Sigmoid colon (tissue), 4 donors: ENCODE results near the gene PPIA.

ENCODE experiments used
- CTCF ChIP-seq, 4 experiments: fragments of 450-650 bp in 3 of 4; fragments of 200-600 bp in 1 of 4; IDR thresholded peaks; one replicate each; pipeline ENCODE4 v1.5.1; 2016 to 2019; ENCODE audit warnings: antibody characterized with exemption in 4 of 4, mild to moderate bottlenecking in 3 of 4, moderate library complexity in 2 of 4
- EP300 ChIP-seq, 4 donors: sonication (generic); formaldehyde crosslinking; IDR thresholded peaks; one replicate each; pipeline ENCODE4 v1.6.1; 2017; ENCODE audit warnings: antibody characterized with exemption in 4 of 4
- POLR2A ChIP-seq, 2 donors: fragments of 450-650 bp; IDR thresholded peaks; one replicate each; pipeline ENCODE4 v1.6.1; 2016; ENCODE audit warnings: antibody characterized with exemption in 2 of 2, mild to moderate bottlenecking in 2 of 2, moderate library complexity in 2 of 2
- POLR2AphosphoS5 ChIP-seq, 4 donors: sonication (generic); formaldehyde crosslinking; IDR thresholded peaks; one replicate each; pipeline ENCODE4 v1.6.1; 2017; ENCODE audit warnings: antibody characterized with exemption in 4 of 4

- no peak for TF ChIP-seq EP300 (IDR thresholded peaks at IDR 0.05)
- no peak for TF ChIP-seq CTCF (IDR thresholded peaks at IDR 0.05)
- TF ChIP-seq POLR2A (IDR thresholded peaks at IDR 0.05): no peak
- no peak for TF ChIP-seq POLR2AphosphoS5 (IDR thresholded peaks at IDR 0.05)
These were observed 39.2 kb upstream of the PPIA start for GRCh38 chr7:44757311-44757710.
